Dendritic cell treated with granulocyte-macrophage colony-stimulating factor and Interleukin-4, amounts not matched to agents 40 ng/mL and 50 ng/mL, for 4 days (primary cell): ENCODE data around the gene PGM3.

Experiments used
- H3K27ac Mint-ChIP-seq: one replicate; pipeline ENCODE4 v1.8.0; 2022; ENCODE audit warnings: mild to moderate bottlenecking, mixed read lengths
- H3K27me3 Mint-ChIP-seq: one replicate; pipeline ENCODE4 v1.8.0; 2022; ENCODE audit warnings: mild to moderate bottlenecking, mixed read lengths
- H3K36me3 Mint-ChIP-seq: one replicate; pipeline ENCODE4 v1.8.0; 2022; ENCODE audit warnings: low read depth, mixed read lengths
- H3K4me1 Mint-ChIP-seq: one replicate; pipeline ENCODE4 v1.8.0; 2022; ENCODE audit warnings: low read depth, mixed read lengths
- H3K4me3 Mint-ChIP-seq: one replicate; pipeline ENCODE4 v1.8.0; 2022; ENCODE audit warnings: mild to moderate bottlenecking, moderate library complexity, mixed read lengths
- H3K9me3 Mint-ChIP-seq: one replicate; pipeline ENCODE4 v1.8.0; 2022; ENCODE audit warnings: mixed read lengths
- intact Hi-C: fragments of 100-400 bp; cut with micrococcal nuclease; formaldehyde crosslinking; loops from one replicate; pipeline ENCODE4 v1.15.0; 2022

The PGM3 gene

DNA sequence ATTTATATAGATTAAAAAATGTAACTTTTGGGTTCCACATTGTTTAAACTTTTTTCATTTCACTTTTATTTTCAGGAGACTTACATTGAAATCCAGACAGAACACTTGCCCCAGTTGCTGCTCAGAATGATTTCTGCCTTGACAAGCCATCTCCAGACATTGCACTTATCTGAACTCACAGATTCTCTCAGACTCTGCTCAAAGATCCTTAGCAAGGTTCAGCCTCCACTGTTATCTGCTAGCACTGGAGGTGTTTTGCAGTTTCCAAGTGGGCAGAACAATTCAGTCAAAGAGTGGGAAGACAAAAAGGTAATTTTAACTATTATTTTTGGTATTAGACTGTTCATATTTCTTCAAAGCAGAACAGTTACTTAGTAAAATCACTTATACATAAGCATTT is 67.6 kb downstream of the PGM3 start:
- no peaks in the 10 kb centered on the region for H3K4me1 Mint-ChIP-seq
- no peaks in the 10 kb centered on the region for H3K9me3 Mint-ChIP-seq
- no peak overlapping the region for H3K4me3 Mint-ChIP-seq
- H3K36me3 Mint-ChIP-seq, result peaks cover 74% of the 10 kb centered on the region
- no peaks in the 10 kb centered on the region for H3K27me3 Mint-ChIP-seq
- no peak overlapping the region for H3K27ac Mint-ChIP-seq
- intact Hi-C loops, result loop anchor here (5.0 kb wide), 1 partner anchor 47 kb away; no protein-coding TSS in a partner anchor

GRCh38 chr6:83124553-83124952 is 68.5 kb downstream of the PGM3 start:
- Mint-ChIP-seq H3K4me1 (no peaks in the 10 kb centered on the region), H3K27me3 (no peaks in the 10 kb centered on the region), H3K9me3 (no peaks in the 10 kb centered on the region), H3K36me3 (peaks cover 72% of the 10 kb centered on the region), H3K27ac (no peak overlapping the region), H3K4me3 (no peak overlapping the region)
- intact Hi-C loops, result no loop called here

GRCh38 chr6:83119742-83120300 is 73.2 kb downstream of the PGM3 start:
- no peak overlapping the region for H3K4me3 Mint-ChIP-seq
- H3K27me3 Mint-ChIP-seq, result no peaks in the 10 kb centered on the region
- H3K36me3 Mint-ChIP-seq, result peaks cover 35% of the 10 kb centered on the region
- intact Hi-C loops, result no loop called here
- H3K9me3 Mint-ChIP-seq, result no peaks in the 10 kb centered on the region
- H3K27ac Mint-ChIP-seq, result no peak overlapping the region
- H3K4me1 Mint-ChIP-seq, result no peaks in the 10 kb centered on the region

GRCh38 chr6:83117802-83118201 is 75.3 kb downstream of the PGM3 start:
- no peaks in the 10 kb centered on the region for H3K9me3 Mint-ChIP-seq
- no peak overlapping the region for H3K4me3 Mint-ChIP-seq
- H3K36me3 Mint-ChIP-seq, result peaks cover 18% of the 10 kb centered on the region
- H3K27ac Mint-ChIP-seq, result no peak overlapping the region
- no peaks in the 10 kb centered on the region for H3K4me1 Mint-ChIP-seq
- intact Hi-C loops, result no loop called here
- no peaks in the 10 kb centered on the region for H3K27me3 Mint-ChIP-seq
